ENCODE measurements around the gene SPNS2. TPM values are rescaled to one million over a fixed set of nuclear protein-coding genes. Genes with fewer than 3 reads are reported as not detected.

The SPNS2 gene
- total RNA-seq, 2 experiments from 2014 or later = 0.33 to 0.53 TPM

GRCh38 chr17:4518901-4519300, 20.2 kb downstream of the SPNS2 start:
- H3K9me3 Mint-ChIP-seq = no peaks in the 10 kb centered on the region
- DNase-seq = no peak
- H3K27me3 Mint-ChIP-seq = no peaks in the 10 kb centered on the region
- H3K36me3 Mint-ChIP-seq (ENCODE audit: low read depth) = no peaks in the 10 kb centered on the region
- no peak overlapping the region for H3K27ac Mint-ChIP-seq
- H3K36me3 ChIP-seq (ENCODE audit: insufficient read depth, low read length) = no peaks in the 10 kb centered on the region
- no peak overlapping the region for H3K27ac ChIP-seq (ENCODE audit: low read depth in 1 of 2, low read length in 2 of 2)
- H3K4me3 Mint-ChIP-seq = no peak overlapping the region
- ATAC-seq (ENCODE audit: poor library complexity) = no peak
- H3K9me3 ChIP-seq (ENCODE audit: control insufficient read depth in 1 of 2, insufficient read depth in 1 of 2, low read length in 2 of 2) = no peaks in the 10 kb centered on the region
- intact Hi-C loops (cut with DNase I, micrococcal nuclease) = no loop called here
- ChIA-PET POLR2A (no interaction called here), CTCF (no interaction called here)
- TF ChIP-seq CTCF (IDR thresholded peaks at IDR 0.05) = no peak
- H3K4me1 Mint-ChIP-seq (ENCODE audit: low read depth) = no peaks in the 10 kb centered on the region
- H3K4me1 ChIP-seq (ENCODE audit: insufficient read depth, low read length) = no peaks in the 10 kb centered on the region
- H3K4me3 ChIP-seq (ENCODE audit: low read length) = no peak overlapping the region
- H3K27me3 ChIP-seq (ENCODE audit: control insufficient read depth in 1 of 2, insufficient read depth in 2 of 2, low read length in 2 of 2) = no peaks in the 10 kb centered on the region

- Histone ChIP-seq H3K9me3 (ENCODE audit: control insufficient read depth in 1 of 2, insufficient read depth in 1 of 2, low read length in 2 of 2) (no peaks in the 10 kb centered on the region), H3K36me3 (ENCODE audit: insufficient read depth, low read length) (no peaks in the 10 kb centered on the region), H3K27me3 (ENCODE audit: control insufficient read depth in 1 of 2, insufficient read depth in 2 of 2, low read length in 2 of 2) (no peaks in the 10 kb centered on the region), H3K4me3 (ENCODE audit: low read length) (no peak overlapping the region), H3K4me1 (ENCODE audit: insufficient read depth, low read length) (no peaks in the 10 kb centered on the region), H3K27ac (ENCODE audit: low read depth in 1 of 2, low read length in 2 of 2) (no peak overlapping the region)
- ChIA-PET POLR2A (no interaction called here), CTCF (no interaction called here)
- no peak for TF ChIP-seq CTCF (IDR thresholded peaks at IDR 0.05)
- no peak for DNase-seq
- no peaks in the 10 kb centered on the region for H3K27me3 Mint-ChIP-seq
- H3K4me3 Mint-ChIP-seq = no peak overlapping the region
- no peak overlapping the region for H3K27ac Mint-ChIP-seq
- intact Hi-C loops (cut with DNase I, micrococcal nuclease) = no loop called here
- no peaks in the 10 kb centered on the region for H3K9me3 Mint-ChIP-seq
- H3K4me1 Mint-ChIP-seq (ENCODE audit: low read depth) = no peaks in the 10 kb centered on the region
- H3K36me3 Mint-ChIP-seq (ENCODE audit: low read depth) = no peaks in the 10 kb centered on the region
- no peak for ATAC-seq (ENCODE audit: poor library complexity)
Observed at GRCh38 chr17:4519361-4519788, 20.7 kb downstream of the SPNS2 start.

- Mint-ChIP-seq H3K4me3 (no peak overlapping the region), H3K27me3 (no peaks in the 10 kb centered on the region), H3K9me3 (no peaks in the 10 kb centered on the region), H3K4me1 (ENCODE audit: low read depth) (no peaks in the 10 kb centered on the region), H3K36me3 (ENCODE audit: low read depth) (no peaks in the 10 kb centered on the region), H3K27ac (no peak overlapping the region)
- no peak overlapping the region for H3K4me3 ChIP-seq (ENCODE audit: low read length)
- H3K27ac ChIP-seq (ENCODE audit: low read depth in 1 of 2, low read length in 2 of 2) = no peak overlapping the region
- POLR2A ChIA-PET = no interaction called here
- no peaks in the 10 kb centered on the region for H3K9me3 ChIP-seq (ENCODE audit: control insufficient read depth in 1 of 2, insufficient read depth in 1 of 2, low read length in 2 of 2)
- TF ChIP-seq CTCF (IDR thresholded peaks at IDR 0.05) = no peak
- H3K4me1 ChIP-seq (ENCODE audit: insufficient read depth, low read length) = no peaks in the 10 kb centered on the region
- no peaks in the 10 kb centered on the region for H3K36me3 ChIP-seq (ENCODE audit: insufficient read depth, low read length)
- H3K27me3 ChIP-seq (ENCODE audit: control insufficient read depth in 1 of 2, insufficient read depth in 2 of 2, low read length in 2 of 2) = no peaks in the 10 kb centered on the region
- intact Hi-C loops (cut with DNase I, micrococcal nuclease) = no loop called here
- DNase-seq (no peak), ATAC-seq (ENCODE audit: poor library complexity) (no peak)
- CTCF ChIA-PET = no interaction called here
Observed at GRCh38 chr17:4520060-4520893, 21.6 kb downstream of the SPNS2 start.

All from CD4-positive, alpha-beta T cell (primary cell).